Measurements from ENCODE around the gene SEPHS2. TPM values are rescaled to one million over a fixed set of nuclear protein-coding genes. Genes with fewer than 3 reads are reported as not detected.
A peak's percentile ranks its signal among the peaks of the same experiment; 100 is the strongest.
"Not testable (repeated sequence)": the region's sequence is repeated elsewhere in the genome, so short reads cannot be mapped to it uniquely, and the experiment has no call there.

SEPHS2 gene
- total RNA-seq, 1 donor from 2014 or later = 83.4 TPM

GRCh38 chr16:30478766-30479478 is 33.2 kb upstream of the SEPHS2 start:
- Mint-ChIP-seq H3K27me3 (ENCODE audit: insufficient read depth) (no peaks in the 10 kb centered on the region), H3K36me3 (ENCODE audit: low read depth) (peaks cover 65% of the 10 kb centered on the region), H3K9me3 (no peaks in the 10 kb centered on the region), H3K4me3 (no peak overlapping the region), H3K4me1 (ENCODE audit: low read depth) (peaks cover 68% of the 10 kb centered on the region), H3K27ac (peak overlapping the region; percentile 71)
- DNase-seq (ENCODE audit: low spot score) = no peak
- intact Hi-C loops (cut with micrococcal nuclease) = loop anchor here (5.0 kb wide), 1 partner anchor 33 kb away; no protein-coding TSS in a partner anchor

- peak overlapping the region; percentile 88 for H3K27ac Mint-ChIP-seq
- DNase-seq (ENCODE audit: low spot score); H3K27me3 Mint-ChIP-seq (ENCODE audit: insufficient read depth); H3K9me3 Mint-ChIP-seq: not testable (repeated sequence)
- H3K36me3 Mint-ChIP-seq (ENCODE audit: low read depth) = peaks cover 63% of the 10 kb centered on the region
- intact Hi-C loops (cut with micrococcal nuclease) = loop anchor here (5.0 kb wide), 1 partner anchor 35 kb away; no protein-coding TSS in a partner anchor
- H3K4me3 Mint-ChIP-seq = peak overlapping the region; percentile 28
- H3K4me1 Mint-ChIP-seq (ENCODE audit: low read depth) = peaks cover 58% of the 10 kb centered on the region
Observed at GRCh38 chr16:30477773-30478172, 32.1 kb upstream of the SEPHS2 start.

- H3K27me3 Mint-ChIP-seq (ENCODE audit: insufficient read depth) = no peaks in the 10 kb centered on the region
- intact Hi-C loops (cut with micrococcal nuclease) = loop anchor here (5.0 kb wide), 1 partner anchor 35 kb away; no protein-coding TSS in a partner anchor
- DNase-seq (ENCODE audit: low spot score) = no peak
- H3K9me3 Mint-ChIP-seq = no peaks in the 10 kb centered on the region
- peak overlapping the region; percentile 88 for H3K27ac Mint-ChIP-seq
- H3K36me3 Mint-ChIP-seq (ENCODE audit: low read depth) = peaks cover 58% of the 10 kb centered on the region
- H3K4me1 Mint-ChIP-seq (ENCODE audit: low read depth) = peaks cover 57% of the 10 kb centered on the region
- peak overlapping the region; percentile 40 for H3K4me3 Mint-ChIP-seq
Observed at GRCh38 chr16:30476991-30477390, 31.3 kb upstream of the SEPHS2 start.

DNA sequence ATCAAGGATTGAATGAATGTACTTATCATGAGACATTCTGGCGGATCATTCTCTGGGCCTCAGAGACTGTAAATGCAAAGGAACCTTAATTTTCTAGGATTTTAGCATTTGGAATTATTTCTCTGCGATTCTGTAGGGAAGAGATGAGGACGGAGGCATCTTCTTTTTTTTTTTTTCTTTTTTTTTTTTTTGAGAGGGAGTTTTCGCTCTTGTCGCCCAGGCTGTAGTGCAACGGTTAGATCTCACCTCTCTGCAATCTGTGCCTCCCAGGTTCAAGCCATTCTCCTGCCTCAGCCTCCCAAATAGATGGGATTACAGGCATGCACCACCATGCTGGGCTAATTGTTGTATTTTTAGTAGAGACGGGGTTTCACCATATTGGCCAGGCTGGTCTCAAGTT is 29.0 kb upstream of the SEPHS2 start:
- Mint-ChIP-seq H3K27me3 (ENCODE audit: insufficient read depth) (no peaks in the 10 kb centered on the region), H3K4me1 (ENCODE audit: low read depth) (peaks cover 65% of the 10 kb centered on the region), H3K9me3 (no peaks in the 10 kb centered on the region), H3K4me3 (peak overlapping the region; percentile 96), H3K27ac (peak overlapping the region; percentile 84), H3K36me3 (ENCODE audit: low read depth) (peaks cover 44% of the 10 kb centered on the region)
- intact Hi-C loops (cut with micrococcal nuclease) = loop anchor here (5.0 kb wide), 1 partner anchor 38 kb away; no protein-coding TSS in a partner anchor
- no peak for DNase-seq (ENCODE audit: low spot score)

DNA sequence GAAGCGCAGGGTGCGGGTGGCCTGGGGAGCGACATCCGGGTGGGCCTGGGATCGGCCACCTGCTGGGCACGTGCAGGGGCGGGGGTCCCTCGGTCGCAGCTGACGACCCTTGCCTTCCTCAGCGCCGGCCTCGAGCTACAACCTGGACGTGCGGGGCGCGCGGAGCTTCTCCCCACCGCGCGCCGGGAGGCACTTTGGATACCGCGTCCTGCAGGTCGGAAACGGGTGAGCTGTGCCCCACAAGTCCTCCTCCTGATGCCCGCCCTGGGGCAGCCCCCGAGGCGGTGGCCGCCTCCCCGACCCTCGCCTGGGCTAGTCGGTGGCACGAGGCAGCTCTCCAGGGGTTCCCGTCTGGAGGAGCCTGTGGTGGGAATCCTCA is 28.4 kb upstream of the SEPHS2 start:
- no peak for DNase-seq (ENCODE audit: low spot score)
- Mint-ChIP-seq H3K9me3 (no peaks in the 10 kb centered on the region), H3K36me3 (ENCODE audit: low read depth) (peaks cover 40% of the 10 kb centered on the region), H3K4me3 (peak overlapping the region; percentile 96), H3K4me1 (ENCODE audit: low read depth) (peaks cover 67% of the 10 kb centered on the region), H3K27me3 (ENCODE audit: insufficient read depth) (no peaks in the 10 kb centered on the region), H3K27ac (peak overlapping the region; percentile 95)
- intact Hi-C loops (cut with micrococcal nuclease) = no loop called here

DNA sequence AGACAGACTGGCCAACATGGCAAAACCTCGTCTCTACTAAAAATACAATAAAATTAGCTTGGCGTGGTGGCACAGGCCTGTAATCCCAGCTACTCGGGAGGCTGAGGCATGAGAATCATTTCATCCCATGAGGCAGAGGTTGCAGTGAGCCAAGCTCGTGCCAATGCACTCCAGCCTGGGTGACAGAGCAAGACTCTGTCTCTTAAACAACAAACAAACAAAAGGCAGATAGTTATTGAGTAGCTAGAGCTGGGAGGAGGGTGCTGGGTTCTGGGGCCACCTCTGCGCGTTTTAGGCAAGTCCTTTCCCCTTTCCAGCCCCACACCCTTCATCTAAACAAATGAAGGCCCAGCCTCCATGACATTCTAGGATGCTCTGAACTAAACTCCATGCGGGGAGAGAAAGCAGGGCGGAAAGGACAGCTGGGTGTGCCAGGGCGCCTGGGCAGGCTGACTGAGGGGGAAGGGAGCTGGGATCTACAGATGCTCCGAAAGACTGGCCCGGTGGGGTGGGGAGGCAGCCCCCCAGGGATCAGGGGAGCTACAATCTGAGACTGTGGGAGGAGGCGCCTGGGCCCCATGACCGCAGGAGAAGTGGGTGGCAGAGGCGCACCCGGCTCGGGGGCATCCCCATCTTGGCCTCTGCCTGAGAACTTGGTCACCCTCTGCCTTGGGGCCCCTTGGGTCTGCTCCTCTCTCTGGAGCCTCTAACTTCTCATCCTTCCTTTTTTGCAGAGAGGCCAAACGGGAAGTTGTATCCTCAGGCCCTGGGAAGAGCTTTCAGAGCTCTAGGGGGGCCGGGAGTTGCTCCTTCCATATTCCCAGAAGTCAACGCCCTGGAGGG is 27.8 kb upstream of the SEPHS2 start:
- H3K4me1 Mint-ChIP-seq (ENCODE audit: low read depth) = peaks cover 61% of the 10 kb centered on the region
- H3K36me3 Mint-ChIP-seq (ENCODE audit: low read depth) = peaks cover 37% of the 10 kb centered on the region
- peak; percentile 27 for DNase-seq (ENCODE audit: low spot score)
- no peaks in the 10 kb centered on the region for H3K9me3 Mint-ChIP-seq
- H3K4me3 Mint-ChIP-seq = peak overlapping the region; percentile 96
- intact Hi-C loops (cut with micrococcal nuclease) = loop anchor here (2.0 kb wide), 1 partner anchor 61 kb away; the partner anchor contains the start of gene ZNF747
- no peaks in the 10 kb centered on the region for H3K27me3 Mint-ChIP-seq (ENCODE audit: insufficient read depth)
- H3K27ac Mint-ChIP-seq = peak overlapping the region; percentile 95

DNA sequence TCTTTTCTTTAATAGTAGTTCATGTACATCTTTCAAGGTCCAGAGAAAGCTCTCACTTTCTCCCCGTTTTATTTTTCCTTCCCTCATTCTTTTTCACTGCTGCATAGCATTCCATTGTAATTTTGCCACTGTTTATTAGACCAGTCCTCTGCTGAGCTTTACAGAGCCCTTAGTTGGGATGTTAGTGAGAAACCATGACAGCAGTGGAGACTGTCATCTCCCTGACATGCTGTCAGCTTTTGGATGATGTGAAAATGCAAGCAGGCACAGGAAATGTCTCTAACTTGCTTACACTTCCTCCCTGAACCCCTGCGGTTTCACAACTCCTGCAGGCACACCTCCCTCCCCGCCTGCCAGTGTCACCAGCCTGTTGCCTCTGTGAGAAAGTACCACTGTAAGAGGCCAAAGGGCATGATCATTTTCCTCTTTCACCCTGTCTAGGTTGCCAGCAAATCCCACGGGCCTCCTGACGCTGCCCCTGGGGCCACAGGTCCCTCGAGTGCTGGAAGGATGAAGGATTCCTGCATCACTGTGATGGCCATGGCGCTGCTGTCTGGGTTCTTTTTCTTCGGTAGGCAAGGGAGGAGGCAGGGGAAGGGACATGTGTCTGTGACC is 26.8 kb upstream of the SEPHS2 start, which contains the start of gene ITGAL:
TSS of gene ITGAL (plus strand) at position 415 of the 615 bp plus-strand sequence. CDS start at position 511, 96 bp downstream.
- H3K27ac Mint-ChIP-seq = peak within 1 kb of the TSS; percentile 95
- H3K4me3 Mint-ChIP-seq = peak within 1 kb of the TSS; percentile 96
- peak; percentile 81 for DNase-seq (ENCODE audit: low spot score)
- H3K36me3 Mint-ChIP-seq (ENCODE audit: low read depth) = peaks cover 33% of the 10 kb centered on the region
- intact Hi-C loops (cut with micrococcal nuclease) = loop anchor here (1.0 to 2.0 kb wide), 9 partner anchors 14 to 186 kb away; partner anchors contain the start of genes DCTPP1, FBRS, SEPHS2 and ZNF688
- no peaks in the 10 kb centered on the region for H3K9me3 Mint-ChIP-seq
- no peaks in the 10 kb centered on the region for H3K27me3 Mint-ChIP-seq (ENCODE audit: insufficient read depth)
- peaks cover 60% of the 10 kb centered on the region for H3K4me1 Mint-ChIP-seq (ENCODE audit: low read depth)

DNA sequence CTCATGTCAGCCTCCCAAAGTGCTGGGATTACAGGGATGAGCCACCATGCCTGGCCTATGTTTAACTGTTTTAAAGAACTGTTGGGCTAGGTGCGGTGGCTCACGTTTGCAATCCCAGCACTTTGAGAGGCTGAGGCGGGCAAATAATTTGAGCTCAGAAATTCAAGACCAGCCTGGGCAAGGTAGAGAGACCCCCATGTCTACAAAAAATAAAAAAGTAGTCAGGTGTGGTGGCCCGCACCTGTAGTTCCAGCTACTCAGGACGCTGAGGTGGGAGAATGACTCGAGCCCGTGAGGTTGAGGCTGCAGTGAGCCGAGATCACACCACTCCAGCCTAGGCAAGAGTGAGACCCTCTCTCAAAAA is 24.9 kb upstream of the SEPHS2 start:
- no peak for DNase-seq (ENCODE audit: low spot score)
- H3K27me3 Mint-ChIP-seq (ENCODE audit: insufficient read depth) = no peaks in the 10 kb centered on the region
- H3K9me3 Mint-ChIP-seq = no peaks in the 10 kb centered on the region
- peak overlapping the region; percentile 92 for H3K27ac Mint-ChIP-seq
- peaks cover 59% of the 10 kb centered on the region for H3K4me1 Mint-ChIP-seq (ENCODE audit: low read depth)
- intact Hi-C loops (cut with micrococcal nuclease) = no loop called here
- H3K4me3 Mint-ChIP-seq = no peak overlapping the region
- peaks cover 23% of the 10 kb centered on the region for H3K36me3 Mint-ChIP-seq (ENCODE audit: low read depth)

- peak overlapping the region; percentile 4 for H3K4me3 Mint-ChIP-seq
- H3K36me3 Mint-ChIP-seq (ENCODE audit: low read depth) = peaks cover 20% of the 10 kb centered on the region
- peaks cover 56% of the 10 kb centered on the region for H3K4me1 Mint-ChIP-seq (ENCODE audit: low read depth)
- intact Hi-C loops (cut with micrococcal nuclease) = no loop called here
- DNase-seq (ENCODE audit: low spot score) = no peak
- no peaks in the 10 kb centered on the region for H3K9me3 Mint-ChIP-seq
- H3K27ac Mint-ChIP-seq = peak overlapping the region; percentile 92
- H3K27me3 Mint-ChIP-seq (ENCODE audit: insufficient read depth) = no peaks in the 10 kb centered on the region
Observed at GRCh38 chr16:30470170-30470512, 24.5 kb upstream of the SEPHS2 start.

- intact Hi-C loops (cut with micrococcal nuclease) = no loop called here
Observed at GRCh38 chr16:30464078-30464477, 18.4 kb upstream of the SEPHS2 start.

GRCh38 chr16:30461426-30461825 is 15.8 kb upstream of the SEPHS2 start:
- H3K27me3 Mint-ChIP-seq (ENCODE audit: insufficient read depth); H3K9me3 Mint-ChIP-seq; H3K36me3 Mint-ChIP-seq (ENCODE audit: low read depth); DNase-seq (ENCODE audit: low spot score); intact Hi-C loops (cut with micrococcal nuclease); H3K4me3 Mint-ChIP-seq: not testable (repeated sequence)
- Mint-ChIP-seq H3K4me1 (ENCODE audit: low read depth) (peaks cover 64% of the 10 kb centered on the region), H3K27ac (peak overlapping the region; percentile 44)

More at GRCh38 chr16:30464078-30464477, 18.4 kb upstream of the SEPHS2 start:
- no peak overlapping the region for H3K27ac Mint-ChIP-seq
- no peaks in the 10 kb centered on the region for H3K27me3 Mint-ChIP-seq (ENCODE audit: insufficient read depth)
- peaks cover 48% of the 10 kb centered on the region for H3K4me1 Mint-ChIP-seq (ENCODE audit: low read depth)
- H3K36me3 Mint-ChIP-seq (ENCODE audit: low read depth) = peaks cover 6% of the 10 kb centered on the region
- no peaks in the 10 kb centered on the region for H3K9me3 Mint-ChIP-seq
- DNase-seq (ENCODE audit: low spot score) = no peak
- H3K4me3 Mint-ChIP-seq = no peak overlapping the region

GRCh38 chr16:30459456-30459855 is 13.8 kb upstream of the SEPHS2 start:
- Mint-ChIP-seq H3K9me3 (no peaks in the 10 kb centered on the region), H3K4me3 (peak overlapping the region; percentile 64), H3K27ac (peak overlapping the region; percentile 95), H3K36me3 (ENCODE audit: low read depth) (peaks cover 4% of the 10 kb centered on the region), H3K4me1 (ENCODE audit: low read depth) (peaks cover 74% of the 10 kb centered on the region), H3K27me3 (ENCODE audit: insufficient read depth) (no peaks in the 10 kb centered on the region)
- DNase-seq (ENCODE audit: low spot score) = no peak
- intact Hi-C loops (cut with micrococcal nuclease) = no loop called here
